Erythroblast (primary cell): ENCODE results near the gene MICAL3.

ENCODE experiments used
- DNase-seq, 2 experiments: peaks; one replicate each; lab custom pipeline; 2025; lab: John Stamatoyannopoulos, UW
- GATA1 ChIP-seq: IDR thresholded peaks from 2 replicates; pipeline ENCODE4 v1.6.1; 2011; ENCODE audit warnings: low read depth, mild to moderate bottlenecking, control low read depth, low read length, moderate library complexity
- POLR2A ChIP-seq: IDR thresholded peaks from 2 replicates; pipeline ENCODE4 v1.6.1; 2011; ENCODE audit warnings: mild to moderate bottlenecking, low read length

Gene MICAL3

DNA sequence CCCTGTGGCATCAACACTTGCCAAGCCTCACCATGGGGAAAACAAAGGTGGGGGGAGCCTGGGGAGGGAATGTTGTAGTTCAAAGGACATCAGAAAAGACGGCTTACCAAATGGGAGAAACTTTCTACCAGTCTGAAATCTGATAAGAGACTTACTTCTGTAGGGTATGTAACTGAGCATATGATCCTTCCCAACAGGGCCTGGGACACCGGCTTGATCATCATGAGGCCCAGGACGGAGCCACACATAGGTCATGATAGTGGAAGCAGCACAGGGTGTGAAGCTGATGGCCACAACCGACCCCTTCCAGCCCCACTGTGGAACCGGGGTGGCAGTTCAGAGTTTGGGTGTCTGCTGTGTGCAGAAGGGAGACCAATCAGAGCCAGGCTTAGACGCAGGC is 51.1 kb downstream of the MICAL3 start:
- DNase-seq: no peak
- TF ChIP-seq GATA1 (no peak), POLR2A (no peak)

GRCh38 chr22:17972385-17973191 is 51.8 kb downstream of the MICAL3 start:
- DNase-seq: no peak
- TF ChIP-seq POLR2A (no peak), GATA1 (no peak)

GRCh38 chr22:17971711-17972110 is 52.6 kb downstream of the MICAL3 start:
- TF ChIP-seq GATA1 (no peak), POLR2A (no peak)

GRCh38 chr22:17970201-17970708 is 54.1 kb downstream of the MICAL3 start:
- TF ChIP-seq GATA1 (no peak), POLR2A (no peak)
- peak; percentile 59 to 80 for DNase-seq

More at GRCh38 chr22:17971711-17972110, 52.6 kb downstream of the MICAL3 start:
- no peak for DNase-seq

GRCh38 chr22:17969701-17970113 is 54.7 kb downstream of the MICAL3 start:
- no peak for TF ChIP-seq POLR2A
- TF ChIP-seq GATA1: no peak
- DNase-seq: no peak

DNA sequence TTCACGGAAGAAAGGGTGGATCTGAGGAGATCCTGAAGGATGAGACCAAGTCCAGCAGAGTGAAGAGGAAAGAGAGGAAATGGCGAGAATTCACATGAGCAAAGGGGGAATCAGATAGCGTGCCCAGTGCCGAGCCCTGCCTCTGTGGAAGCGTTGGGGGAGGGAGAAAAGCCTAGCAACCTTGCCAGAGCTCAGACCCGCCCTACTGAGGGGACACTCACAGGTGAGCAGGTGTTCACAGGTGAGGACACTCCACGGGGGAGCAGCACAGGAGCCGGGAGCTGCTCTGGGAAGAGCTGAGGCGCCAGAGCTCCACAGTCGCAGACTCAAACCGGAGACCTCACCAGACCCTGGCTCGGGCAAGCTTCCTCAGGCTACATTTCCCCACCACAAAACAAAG is 56.2 kb downstream of the MICAL3 start:
- no peak for DNase-seq
- TF ChIP-seq POLR2A (no peak), GATA1 (no peak)

- TF ChIP-seq GATA1: no peak
- no peak for TF ChIP-seq POLR2A
- no peak for DNase-seq
Measured at GRCh38 chr22:17966403-17966717, 58.0 kb downstream of the MICAL3 start.

DNA sequence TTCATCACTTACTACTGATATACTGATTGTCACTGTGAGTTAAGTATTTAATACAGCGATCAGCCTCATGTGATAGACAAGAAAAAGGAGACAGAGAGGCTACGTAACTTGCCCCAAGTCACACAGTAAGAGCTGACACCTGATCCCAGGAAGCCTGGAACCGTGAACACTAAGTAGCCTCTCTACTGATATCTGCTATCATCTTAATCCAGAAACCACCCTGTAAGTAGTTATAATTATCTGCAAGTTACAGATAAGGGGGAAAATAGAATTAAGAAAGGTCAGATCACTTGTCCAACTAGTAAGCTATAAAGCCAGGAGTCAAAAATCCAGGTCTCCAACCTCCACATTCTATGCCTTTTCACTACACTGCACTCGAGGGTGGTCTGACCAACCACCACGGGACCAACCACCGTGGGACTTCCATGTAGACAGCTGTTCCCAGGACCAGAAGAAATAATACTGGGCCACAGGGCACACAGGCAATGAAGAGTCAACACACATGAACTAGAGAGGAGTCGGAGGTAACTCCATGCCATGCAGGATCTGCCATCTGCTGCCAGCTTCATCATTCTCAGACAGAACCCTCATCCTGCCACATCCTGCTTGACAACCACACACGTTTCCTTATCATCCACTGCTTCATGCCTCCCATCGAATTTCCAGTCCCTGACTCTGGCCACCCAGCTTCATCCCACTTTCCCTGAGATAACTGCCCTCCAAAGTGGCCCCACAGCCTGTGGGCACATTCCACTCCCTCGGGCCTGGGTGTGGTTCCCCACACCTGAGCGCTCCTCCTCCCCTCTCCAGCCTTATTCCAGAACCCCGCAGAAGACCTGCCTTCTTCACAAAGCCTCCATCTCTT is 58.6 kb downstream of the MICAL3 start:
- no peak for TF ChIP-seq GATA1
- TF ChIP-seq POLR2A: no peak

GRCh38 chr22:17964643-17965042 is 59.7 kb downstream of the MICAL3 start:
- no peak for DNase-seq
- TF ChIP-seq GATA1: no peak
- TF ChIP-seq POLR2A: no peak

More for the DNA sequence above, 58.6 kb downstream of the MICAL3 start:
- DNase-seq: peak; percentile 64 to 89

- no peak for TF ChIP-seq GATA1
- TF ChIP-seq POLR2A: no peak
- peak; percentile 72 to 89 for DNase-seq
Measured at GRCh38 chr22:17964156-17964555, 60.2 kb downstream of the MICAL3 start.

GRCh38 chr22:17963015-17963414 is 61.3 kb downstream of the MICAL3 start:
- TF ChIP-seq POLR2A (no peak), GATA1 (no peak)
- DNase-seq: peak in 1 of 2 experiments; percentile 13

DNA sequence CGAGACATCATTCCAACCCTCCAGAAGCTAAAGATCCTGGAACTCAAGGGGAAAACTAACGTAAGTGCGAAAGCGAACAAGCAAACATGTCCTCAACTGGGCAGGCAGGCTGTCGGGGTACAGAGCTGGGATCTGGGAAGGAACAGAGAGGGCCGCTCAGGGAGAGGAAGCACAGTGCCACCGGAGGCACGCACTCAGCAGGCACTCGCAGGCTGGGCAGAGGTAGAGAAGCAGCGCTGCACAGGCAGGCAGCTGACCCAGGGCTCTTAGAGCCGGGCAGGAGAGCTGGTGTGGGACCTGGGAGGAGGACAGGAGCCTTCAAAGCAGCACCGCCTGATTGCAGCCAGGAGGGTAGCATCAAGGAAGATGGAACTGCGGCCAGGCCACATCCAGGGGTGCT is 62.2 kb downstream of the MICAL3 start:
- TF ChIP-seq POLR2A: no peak
- no peak for TF ChIP-seq GATA1
- DNase-seq: no peak

GRCh38 chr22:17961446-17961729 is 63.0 kb downstream of the MICAL3 start:
- no peak for DNase-seq
- no peak for TF ChIP-seq POLR2A

DNA sequence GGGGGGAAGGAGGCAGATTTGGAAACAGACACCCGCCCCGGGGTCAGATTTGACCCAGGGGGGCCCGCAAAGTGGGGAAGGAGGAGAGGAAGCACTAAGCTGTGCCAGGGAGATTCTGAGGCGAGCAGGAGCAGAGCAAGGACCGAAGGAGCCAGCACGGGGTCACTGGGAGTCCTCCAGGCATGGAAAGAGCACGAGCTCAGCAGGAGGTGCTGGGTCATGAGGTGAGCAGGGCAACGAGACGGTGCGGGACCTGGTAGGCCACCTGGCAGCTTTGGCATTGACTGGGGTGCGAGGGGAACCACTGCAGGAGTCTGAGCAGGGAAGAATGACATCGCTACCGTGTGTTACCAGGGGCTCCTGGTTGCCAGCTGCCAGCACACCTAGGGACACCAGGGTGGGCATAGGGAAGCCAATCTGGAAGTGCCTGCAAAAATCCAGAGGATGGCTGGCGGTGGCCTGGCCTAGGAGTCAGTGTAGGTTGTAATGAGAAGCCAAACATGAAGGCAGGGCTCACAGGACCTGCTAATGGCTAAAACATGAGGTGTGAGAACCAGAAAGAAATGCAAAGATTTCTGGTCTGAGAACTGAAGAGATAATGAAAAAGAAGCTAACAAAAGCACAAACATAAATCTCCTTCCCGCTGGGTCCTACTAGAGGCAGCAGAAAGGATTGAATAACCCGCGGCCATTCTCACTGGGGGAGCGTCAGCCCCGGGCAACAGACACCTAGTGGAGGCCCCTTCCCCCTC is 63.5 kb downstream of the MICAL3 start:
- TF ChIP-seq GATA1 (no peak), POLR2A (no peak)
- DNase-seq: no peak
